Measurements from ENCODE around the gene OR2V2.

OR2V2 gene

GRCh38 chr5:181114284-181114843, 33.0 kb upstream of the OR2V2 start:
- no peak for DNase-seq (ENCODE audit: low read depth)
- peak overlapping the region; percentile 51 for H3K4me3 ChIP-seq (ENCODE audit: low read length)
- TF ChIP-seq, protein P1, sequence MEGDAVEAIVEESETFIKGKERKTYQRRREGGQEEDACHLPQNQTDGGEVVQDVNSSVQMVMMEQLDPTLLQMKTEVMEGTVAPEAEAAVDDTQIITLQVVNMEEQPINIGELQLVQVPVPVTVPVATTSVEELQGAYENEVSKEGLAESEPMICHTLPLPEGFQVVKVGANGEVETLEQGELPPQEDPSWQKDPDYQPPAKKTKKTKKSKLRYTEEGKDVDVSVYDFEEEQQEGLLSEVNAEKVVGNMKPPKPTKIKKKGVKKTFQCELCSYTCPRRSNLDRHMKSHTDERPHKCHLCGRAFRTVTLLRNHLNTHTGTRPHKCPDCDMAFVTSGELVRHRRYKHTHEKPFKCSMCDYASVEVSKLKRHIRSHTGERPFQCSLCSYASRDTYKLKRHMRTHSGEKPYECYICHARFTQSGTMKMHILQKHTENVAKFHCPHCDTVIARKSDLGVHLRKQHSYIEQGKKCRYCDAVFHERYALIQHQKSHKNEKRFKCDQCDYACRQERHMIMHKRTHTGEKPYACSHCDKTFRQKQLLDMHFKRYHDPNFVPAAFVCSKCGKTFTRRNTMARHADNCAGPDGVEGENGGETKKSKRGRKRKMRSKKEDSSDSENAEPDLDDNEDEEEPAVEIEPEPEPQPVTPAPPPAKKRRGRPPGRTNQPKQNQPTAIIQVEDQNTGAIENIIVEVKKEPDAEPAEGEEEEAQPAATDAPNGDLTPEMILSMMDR (conservative IDR thresholded peaks at IDR 0.05; ENCODE audit: low read length): no peak

- DNase-seq (ENCODE audit: low read depth): peak; percentile 39
- TF ChIP-seq, protein P1 (conservative IDR thresholded peaks at IDR 0.05; ENCODE audit: low read length): no peak
- H3K4me3 ChIP-seq (ENCODE audit: low read length): peak overlapping the region; percentile 51
Measured at GRCh38 chr5:181114844-181115778, 32.3 kb upstream of the OR2V2 start.

DNA sequence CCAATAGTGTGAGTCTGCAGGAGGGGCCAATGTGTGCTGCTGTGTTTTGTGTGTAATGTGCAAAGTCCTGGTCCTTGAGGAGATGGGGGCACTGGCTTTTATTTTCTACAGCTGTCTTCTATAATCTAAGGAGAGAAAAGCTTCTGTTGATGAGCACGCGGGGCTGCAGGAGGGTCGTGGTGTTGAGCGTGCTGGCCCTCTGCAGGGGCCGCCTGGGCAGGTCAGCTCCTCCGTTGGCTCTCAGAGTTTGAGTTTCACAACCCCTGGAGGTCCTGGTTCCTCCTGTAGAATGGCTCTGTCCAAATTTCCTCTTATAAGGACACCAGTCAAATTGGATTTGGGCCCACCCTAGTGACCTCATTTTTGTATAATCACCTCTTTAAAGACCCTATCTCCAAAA, 29.0 kb upstream of the OR2V2 start:
- TF ChIP-seq, protein P1 (conservative IDR thresholded peaks at IDR 0.05; ENCODE audit: low read length): no peak
- DNase-seq (ENCODE audit: low read depth): no peak
- H3K4me3 ChIP-seq (ENCODE audit: low read length): no peak overlapping the region

GRCh38 chr5:181119105-181119504, 28.3 kb upstream of the OR2V2 start:
- DNase-seq (ENCODE audit: low read depth): no peak
- TF ChIP-seq, protein P1 (conservative IDR thresholded peaks at IDR 0.05; ENCODE audit: low read length): no peak
- no peak overlapping the region for H3K4me3 ChIP-seq (ENCODE audit: low read length)

DNA sequence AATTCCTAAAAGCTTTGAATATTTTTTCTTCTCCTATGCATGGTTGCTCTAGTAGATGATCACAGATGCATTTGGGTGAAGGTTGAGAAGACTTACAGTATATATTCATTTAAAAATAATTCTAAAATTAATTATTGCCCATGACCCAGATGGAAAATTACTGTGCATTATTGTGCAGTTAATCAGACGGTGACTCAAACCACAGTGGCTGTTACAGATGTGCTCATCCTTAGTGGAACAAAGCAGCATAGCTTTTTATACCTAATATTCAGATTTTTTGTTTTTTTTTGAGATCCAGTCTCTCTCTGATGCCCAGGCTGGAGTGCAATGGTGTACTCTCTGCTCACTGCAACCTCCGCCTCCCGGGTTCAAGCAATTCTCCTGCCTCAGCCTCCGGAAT, 27.1 kb upstream of the OR2V2 start:
- DNase-seq (ENCODE audit: low read depth): peak; percentile 43
- TF ChIP-seq, protein P1 (conservative IDR thresholded peaks at IDR 0.05; ENCODE audit: low read length): no peak
- no peak overlapping the region for H3K4me3 ChIP-seq (ENCODE audit: low read length)

GRCh38 chr5:181120761-181121160, 26.6 kb upstream of the OR2V2 start:
- DNase-seq (ENCODE audit: low read depth): no peak
- H3K4me3 ChIP-seq (ENCODE audit: low read length): no peak overlapping the region
- TF ChIP-seq, protein P1 (conservative IDR thresholded peaks at IDR 0.05; ENCODE audit: low read length): no peak
